GM12873 (cell line): ENCODE data around the gene DNAH9.

Experiments
- TF ChIP-seq, protein P1 (sequence below): IDR thresholded peaks from 2 replicates; pipeline ENCODE4 v1.5.1; 2012; ENCODE audit warnings: low read depth, mild to moderate bottlenecking, moderate library complexity, low read length, control low read depth; ENCODE audit not compliant: insufficient read depth; ENCODE audit errors: missing control alignments

Gene DNAH9

GRCh38 chr17:11627301-11627940 lies 29.2 kb downstream of the DNAH9 start:
- TF ChIP-seq, protein P1, sequence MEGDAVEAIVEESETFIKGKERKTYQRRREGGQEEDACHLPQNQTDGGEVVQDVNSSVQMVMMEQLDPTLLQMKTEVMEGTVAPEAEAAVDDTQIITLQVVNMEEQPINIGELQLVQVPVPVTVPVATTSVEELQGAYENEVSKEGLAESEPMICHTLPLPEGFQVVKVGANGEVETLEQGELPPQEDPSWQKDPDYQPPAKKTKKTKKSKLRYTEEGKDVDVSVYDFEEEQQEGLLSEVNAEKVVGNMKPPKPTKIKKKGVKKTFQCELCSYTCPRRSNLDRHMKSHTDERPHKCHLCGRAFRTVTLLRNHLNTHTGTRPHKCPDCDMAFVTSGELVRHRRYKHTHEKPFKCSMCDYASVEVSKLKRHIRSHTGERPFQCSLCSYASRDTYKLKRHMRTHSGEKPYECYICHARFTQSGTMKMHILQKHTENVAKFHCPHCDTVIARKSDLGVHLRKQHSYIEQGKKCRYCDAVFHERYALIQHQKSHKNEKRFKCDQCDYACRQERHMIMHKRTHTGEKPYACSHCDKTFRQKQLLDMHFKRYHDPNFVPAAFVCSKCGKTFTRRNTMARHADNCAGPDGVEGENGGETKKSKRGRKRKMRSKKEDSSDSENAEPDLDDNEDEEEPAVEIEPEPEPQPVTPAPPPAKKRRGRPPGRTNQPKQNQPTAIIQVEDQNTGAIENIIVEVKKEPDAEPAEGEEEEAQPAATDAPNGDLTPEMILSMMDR: no peak

GRCh38 chr17:11628374-11628773 lies 30.1 kb downstream of the DNAH9 start:
- TF ChIP-seq, protein P1: no peak

DNA sequence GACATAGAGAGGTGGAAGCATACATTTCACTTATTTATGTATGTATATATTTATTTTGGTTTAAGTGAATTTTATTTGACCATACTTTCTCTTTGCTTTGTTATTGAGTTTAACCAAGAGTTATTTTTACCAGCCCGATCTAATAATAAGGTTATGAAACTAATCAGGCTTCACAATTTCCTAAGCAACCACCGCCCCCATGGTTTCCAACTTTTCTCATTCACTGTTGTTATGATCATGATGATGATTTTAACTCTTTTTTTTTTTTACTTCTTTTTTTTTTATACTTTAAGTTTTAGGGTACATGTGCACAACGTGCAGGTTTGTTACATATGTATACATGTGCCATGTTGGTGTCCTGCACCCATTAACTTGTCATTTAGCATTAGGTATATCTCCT lies 30.6 kb downstream of the DNAH9 start:
- TF ChIP-seq, protein P1: no peak

DNA sequence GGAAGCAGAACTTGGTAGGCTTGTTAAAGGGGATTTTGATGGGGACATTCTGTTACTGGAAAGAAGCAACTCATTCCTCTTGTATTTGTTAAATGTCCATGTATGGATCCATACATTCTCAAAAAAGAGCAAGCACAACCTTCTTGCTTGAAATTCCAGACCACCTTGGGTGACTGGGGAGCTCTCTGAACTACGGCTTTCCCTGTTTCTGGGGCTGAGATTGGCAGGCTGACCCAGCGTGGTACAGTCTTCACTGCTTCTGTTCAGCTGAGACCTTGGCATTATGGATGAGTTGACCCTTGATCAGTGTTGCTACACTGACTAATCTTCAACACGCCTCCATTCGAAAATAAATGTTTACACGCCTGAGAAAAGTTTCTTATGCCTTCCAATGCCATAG lies 38.5 kb downstream of the DNAH9 start:
- TF ChIP-seq, protein P1: no peak

DNA sequence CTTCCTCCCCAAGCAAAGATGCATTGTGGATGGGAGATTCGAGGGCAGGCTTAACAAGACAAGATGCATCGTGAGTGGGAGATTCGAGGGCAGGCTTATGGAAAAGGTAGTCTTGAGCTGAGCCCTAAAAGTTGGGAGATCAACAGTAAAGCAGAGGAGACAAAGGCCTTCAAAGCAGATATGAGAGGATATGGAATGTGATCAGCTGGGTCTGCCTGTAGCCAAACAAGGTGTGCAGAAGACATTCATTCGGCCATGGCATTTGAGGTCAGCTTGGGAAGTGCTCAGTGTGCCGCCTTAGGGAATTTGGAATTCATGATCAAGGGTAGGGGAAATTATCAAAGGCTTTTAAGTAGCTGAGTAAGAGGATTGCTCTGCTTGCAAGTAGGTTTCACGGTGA lies 39.5 kb downstream of the DNAH9 start:
- TF ChIP-seq, protein P1: no peak

GRCh38 chr17:11638700-11639265 lies 40.5 kb downstream of the DNAH9 start:
- TF ChIP-seq, protein P1: no peak

DNA sequence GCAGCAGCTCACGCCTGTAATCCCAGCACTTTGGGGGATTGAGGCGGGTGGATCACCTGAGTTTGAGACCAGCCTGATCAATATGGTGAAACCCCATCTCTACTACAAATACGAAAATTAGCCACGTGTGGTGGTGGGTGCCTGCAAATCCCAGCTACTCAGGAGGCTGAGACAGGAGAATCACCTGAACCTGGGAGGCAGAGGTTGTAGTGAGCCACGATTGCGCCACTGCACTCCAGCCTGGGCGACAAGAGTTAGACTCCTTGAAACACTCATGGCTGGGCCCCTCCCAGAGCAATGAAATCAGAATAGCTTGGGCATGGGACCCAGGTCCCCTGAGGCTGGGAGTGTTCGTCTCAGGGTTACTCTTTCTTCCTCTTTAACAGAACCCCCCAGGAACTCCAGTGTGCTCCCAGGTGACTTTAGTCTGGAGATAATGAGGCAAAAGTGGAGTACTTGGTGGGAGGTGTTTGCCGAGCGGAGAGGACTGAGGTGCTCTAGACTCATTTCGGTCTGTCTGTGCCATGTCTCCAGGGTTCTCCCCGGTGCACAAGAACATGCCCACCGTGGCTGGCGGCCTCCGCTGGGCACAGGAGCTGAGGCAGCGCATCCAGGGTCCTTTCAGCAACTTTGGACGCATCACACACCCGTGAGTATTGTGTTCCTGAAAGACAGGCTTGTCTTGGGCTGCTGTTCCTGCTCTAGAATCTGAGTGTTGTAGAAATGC lies 41.6 kb downstream of the DNAH9 start:
- TF ChIP-seq, protein P1: no peak
